Duodenal mucosa (tissue), 2 donors: ENCODE results near the gene GPC5.
"Not testable (repeated sequence)": the region's sequence is repeated elsewhere in the genome, so short reads cannot be mapped to it uniquely, and the experiment has no call there.

ENCODE experiments used
- H3K27ac ChIP-seq: one replicate; pipeline ENCODE4 v1.7.0; 2013; ENCODE audit warnings: low read depth, low read length
- H3K27me3 ChIP-seq, 2 donors: one replicate each; pipeline ENCODE4 v1.7.0; 2013; ENCODE audit warnings: low read length in 2 of 2, control low read depth in 1 of 2; ENCODE audit not compliant: insufficient read depth in 2 of 2, control insufficient read depth in 1 of 2
- H3K36me3 ChIP-seq, 2 donors: one replicate each; pipeline ENCODE4 v1.7.0; 2013; ENCODE audit warnings: low read length in 2 of 2, control low read depth in 1 of 2; ENCODE audit not compliant: insufficient read depth in 2 of 2, control insufficient read depth in 1 of 2
- H3K4me1 ChIP-seq, 2 donors: one replicate each; pipeline ENCODE4 v1.7.0; 2013; ENCODE audit warnings: low read length in 2 of 2, control low read depth in 1 of 2; ENCODE audit not compliant: insufficient read depth in 2 of 2, control insufficient read depth in 1 of 2
- H3K4me3 ChIP-seq, 2 donors: one replicate each; pipeline ENCODE4 v1.7.0; 2013; ENCODE audit warnings: low read length in 2 of 2, low read depth in 1 of 2
- H3K9ac ChIP-seq, 2 donors: one replicate each; pipeline ENCODE4 v1.7.0; 2013; ENCODE audit warnings: low read length in 2 of 2, low read depth in 1 of 2
- H3K9me3 ChIP-seq, 2 donors: one replicate each; pipeline ENCODE4 v1.7.0; 2013; ENCODE audit warnings: low read length in 2 of 2, control low read depth in 1 of 2; ENCODE audit not compliant: control insufficient read depth in 1 of 2

Gene GPC5

DNA sequence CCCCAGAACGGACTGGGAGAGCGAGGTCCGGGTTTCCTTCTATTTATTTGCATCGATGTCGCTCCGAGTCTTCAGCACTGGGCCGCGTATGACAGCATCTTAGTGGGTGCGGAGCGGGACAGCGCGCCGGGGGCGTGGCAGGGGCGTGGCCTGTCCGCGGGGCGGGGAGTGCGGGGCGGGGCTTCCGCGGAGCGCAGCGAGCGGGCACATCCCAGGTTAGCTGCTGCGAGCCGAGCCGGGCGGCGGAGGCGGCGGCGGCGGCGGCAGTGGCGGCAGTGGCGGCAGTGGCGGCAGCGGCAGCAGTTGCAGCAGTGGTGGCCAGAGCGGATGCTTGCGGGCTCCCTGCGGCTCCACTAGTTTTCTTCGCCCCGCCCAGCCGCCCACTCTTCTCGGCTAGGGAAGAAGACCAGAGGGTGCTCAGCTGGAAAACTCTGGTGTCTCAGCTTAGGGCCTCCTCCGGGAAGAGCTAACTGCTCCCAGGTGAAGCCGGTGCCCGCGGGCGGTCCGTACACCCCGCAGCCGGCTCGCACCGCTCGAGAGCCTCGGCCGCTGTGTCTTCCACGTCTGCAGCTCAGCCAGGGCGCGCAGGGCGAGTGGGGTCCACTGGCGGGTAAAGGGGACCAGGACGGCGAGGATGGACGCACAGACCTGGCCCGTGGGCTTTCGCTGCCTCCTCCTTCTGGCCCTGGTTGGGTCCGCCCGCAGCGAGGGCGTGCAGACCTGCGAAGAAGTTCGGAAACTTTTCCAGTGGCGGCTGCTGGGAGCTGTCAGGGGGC lies at the start of gene GPC5:
GPC5 (plus strand) TSS at position 209 of the 776 bp plus-strand sequence.
- no peaks in the 10 kb centered on the region for H3K36me3 ChIP-seq
- peak within 1 kb of the TSS in 1 of 2 donors; percentile 3 for H3K9ac ChIP-seq
- peaks cover 33 to 67% of the 10 kb centered on the region in 2 donors for H3K27me3 ChIP-seq
- no peaks in the 10 kb centered on the region for H3K9me3 ChIP-seq
- no peak within 1 kb of the TSS for H3K27ac ChIP-seq
- peaks cover 0 to 12% of the 10 kb centered on the region in 2 donors for H3K4me1 ChIP-seq
- H3K4me3 ChIP-seq, result peak within 1 kb of the TSS; percentile 62 to 66

GRCh38 chr13:91348906-91349435 lies 49.5 kb upstream of the GPC5 start:
- Histone ChIP-seq H3K27me3 (no peaks in the 10 kb centered on the region), H3K9me3 (no peaks in the 10 kb centered on the region), H3K4me1 (peaks cover 39 to 46% of the 10 kb centered on the region in 2 donors), H3K9ac (peak overlapping the region; percentile 45 to 52), H3K36me3 (peaks cover 11 to 14% of the 10 kb centered on the region in 2 donors), H3K4me3 (peak overlapping the region; percentile 78 to 93), H3K27ac (peak overlapping the region; percentile 80)

DNA sequence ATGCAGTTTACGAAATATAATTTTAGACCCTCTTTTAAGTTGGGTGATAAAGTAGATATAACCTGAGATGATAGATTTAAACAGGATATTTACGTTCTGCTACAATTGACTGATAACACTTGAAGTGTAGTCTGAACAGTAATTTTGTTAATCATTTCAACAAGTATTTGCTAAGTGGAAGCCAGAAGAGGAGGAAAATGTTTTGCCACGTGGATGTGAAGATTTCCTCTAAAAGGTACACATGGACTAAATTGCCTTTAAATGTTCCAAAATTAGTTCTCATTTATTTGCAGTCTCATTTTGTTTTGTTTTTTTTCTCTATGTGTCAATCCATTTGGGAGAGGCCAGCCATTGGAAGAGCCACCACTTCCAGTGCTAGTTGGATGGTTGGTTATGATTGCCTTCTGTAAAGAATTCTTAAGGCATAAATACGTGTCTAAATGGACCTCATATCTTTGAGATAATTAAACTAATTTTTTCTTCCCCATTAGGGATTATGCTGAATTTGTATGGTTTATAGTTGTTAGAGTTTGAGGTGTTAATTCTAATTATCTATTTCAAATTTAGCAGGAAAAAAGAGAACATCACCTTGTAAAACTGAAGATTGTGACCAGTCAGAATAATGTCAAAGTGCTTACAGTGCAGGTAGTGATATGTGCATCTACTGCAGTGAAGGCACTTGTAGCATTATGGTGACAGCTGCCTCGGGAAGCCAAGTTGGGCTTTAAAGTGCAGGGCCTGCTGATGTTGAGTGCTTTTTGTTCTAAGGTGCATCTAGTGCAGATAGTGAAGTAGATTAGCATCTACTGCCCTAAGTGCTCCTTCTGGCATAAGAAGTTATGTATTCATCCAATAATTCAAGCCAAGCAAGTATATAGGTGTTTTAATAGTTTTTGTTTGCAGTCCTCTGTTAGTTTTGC lies 48.2 kb upstream of the GPC5 start:
- H3K4me3 ChIP-seq, result peak overlapping the region; percentile 78 to 93
- no peaks in the 10 kb centered on the region for H3K9me3 ChIP-seq
- peaks cover 11 to 22% of the 10 kb centered on the region in 2 donors for H3K36me3 ChIP-seq
- peak overlapping the region in 1 of 2 donors; percentile 11 for H3K9ac ChIP-seq
- no peak overlapping the region for H3K27ac ChIP-seq
- peaks cover 47 to 57% of the 10 kb centered on the region in 2 donors for H3K4me1 ChIP-seq
- H3K27me3 ChIP-seq, result no peaks in the 10 kb centered on the region

- H3K9ac ChIP-seq, result peak overlapping the region in 1 of 2 donors; percentile 11
- no peak overlapping the region for H3K27ac ChIP-seq
- H3K27me3 ChIP-seq, result no peaks in the 10 kb centered on the region
- peaks cover 47 to 59% of the 10 kb centered on the region in 2 donors for H3K4me1 ChIP-seq
- peak overlapping the region in 1 of 2 donors; percentile 78 for H3K4me3 ChIP-seq
- H3K9me3 ChIP-seq, result no peaks in the 10 kb centered on the region
- H3K36me3 ChIP-seq, result peaks cover 11 to 24% of the 10 kb centered on the region in 2 donors
Measured at GRCh38 chr13:91351123-91351522, 47.3 kb upstream of the GPC5 start.

DNA sequence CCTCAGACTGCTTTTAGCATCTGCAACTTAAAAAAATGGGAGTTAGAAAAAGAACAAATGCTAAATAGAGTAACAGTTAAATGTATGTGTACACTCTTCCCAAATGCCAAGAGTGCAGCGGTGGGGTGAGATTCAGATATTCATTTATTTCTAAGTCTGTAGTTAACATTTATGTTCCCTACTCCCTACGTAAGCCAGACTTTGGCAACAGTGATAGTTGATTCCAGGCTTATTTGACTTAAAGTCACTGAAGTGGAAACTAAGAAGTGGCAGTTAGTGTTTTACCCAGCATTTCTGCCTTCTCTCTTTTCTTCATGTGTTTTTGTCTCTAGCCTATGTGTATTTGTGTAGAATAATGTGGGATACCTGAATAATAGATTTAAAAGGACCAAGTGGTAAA lies 46.4 kb upstream of the GPC5 start:
- Histone ChIP-seq H3K36me3 (peaks cover 11 to 24% of the 10 kb centered on the region in 2 donors), H3K9me3 (no peaks in the 10 kb centered on the region), H3K27me3 (no peaks in the 10 kb centered on the region), H3K4me3 (no peak overlapping the region), H3K9ac (no peak overlapping the region), H3K4me1 (peaks cover 42 to 61% of the 10 kb centered on the region in 2 donors), H3K27ac (no peak overlapping the region)

GRCh38 chr13:91352891-91353290 lies 45.5 kb upstream of the GPC5 start:
- peaks cover 50 to 70% of the 10 kb centered on the region in 2 donors for H3K4me1 ChIP-seq
- not testable (repeated sequence) for H3K27me3 ChIP-seq, H3K27ac ChIP-seq, H3K9me3 ChIP-seq, H3K4me3 ChIP-seq, H3K9ac ChIP-seq
- H3K36me3 ChIP-seq, result peaks cover 11 to 30% of the 10 kb centered on the region in 2 donors

- Histone ChIP-seq H3K27me3 (no peaks in the 10 kb centered on the region), H3K9me3 (no peaks in the 10 kb centered on the region), H3K9ac (no peak overlapping the region), H3K36me3 (peaks cover 11 to 30% of the 10 kb centered on the region in 2 donors), H3K4me3 (no peak overlapping the region), H3K4me1 (peaks cover 50 to 74% of the 10 kb centered on the region in 2 donors), H3K27ac (no peak overlapping the region)
Measured at GRCh38 chr13:91353494-91353893, 44.9 kb upstream of the GPC5 start.

GRCh38 chr13:91355099-91355825 lies 43.2 kb upstream of the GPC5 start:
- Histone ChIP-seq H3K27me3 (no peaks in the 10 kb centered on the region), H3K9ac (no peak overlapping the region), H3K4me3 (no peak overlapping the region), H3K4me1 (peaks cover 40 to 64% of the 10 kb centered on the region in 2 donors), H3K27ac (no peak overlapping the region), H3K9me3 (no peaks in the 10 kb centered on the region), H3K36me3 (peaks cover 9 to 30% of the 10 kb centered on the region in 2 donors)

DNA sequence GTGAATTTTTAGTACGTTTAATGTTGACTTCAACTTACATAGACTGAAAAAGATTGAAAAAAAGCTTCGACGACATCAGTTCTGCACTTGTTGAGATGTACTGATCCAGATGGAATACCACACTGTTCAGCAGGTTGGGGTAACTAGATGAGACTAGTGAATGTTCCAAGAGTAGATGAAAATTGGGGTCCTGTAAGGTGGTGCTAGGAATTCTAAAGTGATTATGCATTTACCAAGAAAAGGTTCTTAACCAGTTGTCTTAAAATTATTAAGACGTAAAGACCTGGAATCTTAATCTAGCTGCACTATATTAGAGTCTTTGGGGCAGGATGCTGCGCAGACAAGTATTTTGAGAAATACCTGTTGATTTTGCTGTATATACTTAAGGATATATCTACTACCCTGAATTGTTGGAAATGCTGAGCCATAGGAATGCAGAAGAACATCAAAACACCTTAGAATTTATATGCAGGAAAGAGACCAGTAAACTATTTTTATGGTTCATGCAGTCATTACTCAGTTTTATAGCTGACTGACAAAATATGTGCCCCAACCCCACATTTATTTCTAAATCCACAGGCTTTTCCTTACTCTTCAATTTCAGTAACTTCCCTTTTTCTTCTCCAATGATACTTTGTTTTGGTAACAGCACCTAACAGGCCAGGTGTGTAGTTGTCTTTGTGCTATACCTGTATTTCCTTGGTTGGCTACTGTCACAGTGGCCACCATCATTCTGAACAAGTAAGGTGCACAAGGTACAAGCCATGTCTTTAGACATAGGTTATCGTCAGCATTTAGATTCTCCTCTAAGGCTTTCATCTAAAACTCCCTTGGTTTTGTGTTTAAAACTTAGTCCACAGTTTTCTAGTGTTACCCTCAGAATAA lies 42.4 kb upstream of the GPC5 start:
- H3K4me3 ChIP-seq, result no peak overlapping the region
- peaks cover 1 to 23% of the 10 kb centered on the region in 2 donors for H3K36me3 ChIP-seq
- H3K27ac ChIP-seq, result no peak overlapping the region
- no peak overlapping the region for H3K9ac ChIP-seq
- no peaks in the 10 kb centered on the region for H3K9me3 ChIP-seq
- peaks cover 33 to 61% of the 10 kb centered on the region in 2 donors for H3K4me1 ChIP-seq
- no peaks in the 10 kb centered on the region for H3K27me3 ChIP-seq
